Stimulated activated CD4-positive, alpha-beta T cell treated with anti-CD3 and anti-CD28 coated beads, TNF-alpha, amount 100 ng/mL, for 4 hours (primary cell): ENCODE data around the gene MMP2.

ENCODE experiments used
- DNase-seq, 3 experiments: peaks; one replicate each; pipeline ENCODE4 v3.0.0-alpha.2; 2020; ENCODE audit warnings: low read depth in 3 of 3

The MMP2 gene

DNA sequence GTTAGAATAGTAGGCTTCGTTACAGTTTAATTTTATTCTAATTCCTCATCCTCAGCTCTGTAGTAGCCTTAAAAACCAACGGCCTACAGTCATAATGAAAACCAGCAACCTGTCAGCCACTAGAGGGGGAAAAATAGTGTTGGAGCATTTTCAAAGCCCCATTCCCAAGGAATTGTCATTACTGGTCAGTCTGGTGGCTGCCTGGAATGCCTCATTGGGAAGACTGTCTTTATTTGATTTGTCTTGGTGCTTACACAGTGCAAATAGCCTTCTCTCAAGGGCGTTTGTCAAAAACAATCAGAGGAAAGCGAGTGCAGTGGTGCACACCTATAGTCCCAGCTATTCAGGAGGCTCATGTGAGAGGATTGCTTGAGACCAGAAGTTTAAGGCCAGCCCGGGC lies 34.6 kb downstream of the MMP2 start:
- DNase-seq, result no peak

GRCh38 chr16:55515111-55515510 lies 36.1 kb downstream of the MMP2 start:
- no peak for DNase-seq

- DNase-seq, result no peak
Measured at GRCh38 chr16:55521792-55522191, 42.8 kb downstream of the MMP2 start.

DNA sequence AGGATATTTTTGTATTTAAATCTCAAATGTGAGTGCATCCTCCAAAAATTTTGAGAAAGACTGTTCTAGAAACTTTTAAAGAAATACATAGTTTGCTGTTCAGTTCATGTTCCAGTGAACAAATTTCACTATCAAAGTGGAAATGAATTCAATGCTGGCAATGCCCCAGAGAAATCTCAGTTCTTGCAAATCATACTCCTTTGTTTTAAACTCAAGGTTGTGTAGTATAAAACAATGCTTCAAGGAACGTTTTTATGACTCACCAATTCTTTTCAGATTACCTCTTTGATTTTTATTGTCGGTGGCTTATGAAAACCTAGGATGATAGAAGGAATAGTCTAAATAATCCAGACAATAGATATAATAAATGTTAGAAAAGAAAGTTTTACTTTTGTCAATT lies 47.4 kb downstream of the MMP2 start:
- no peak for DNase-seq

DNA sequence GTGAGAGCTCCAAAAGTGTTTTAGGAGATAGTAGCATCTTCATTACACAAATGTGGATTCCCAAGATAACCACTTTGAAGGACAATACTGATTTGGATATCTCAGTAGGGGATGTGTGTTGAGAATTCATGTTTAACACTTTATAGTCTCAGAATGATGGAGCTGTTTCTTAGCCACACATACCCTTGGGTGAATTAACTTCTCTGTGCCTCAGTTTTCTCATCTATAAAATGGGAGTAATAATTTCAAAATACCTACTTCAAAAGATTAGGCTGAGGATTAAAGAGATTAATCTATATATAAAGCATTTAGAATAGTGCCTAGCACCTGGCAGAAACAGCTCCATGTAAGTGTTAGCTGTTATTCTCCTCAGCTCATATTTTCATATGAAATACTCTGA lies 48.9 kb downstream of the MMP2 start:
- DNase-seq, result no peak

GRCh38 chr16:55529018-55529417 lies 50.0 kb downstream of the MMP2 start:
- DNase-seq, result no peak

DNA sequence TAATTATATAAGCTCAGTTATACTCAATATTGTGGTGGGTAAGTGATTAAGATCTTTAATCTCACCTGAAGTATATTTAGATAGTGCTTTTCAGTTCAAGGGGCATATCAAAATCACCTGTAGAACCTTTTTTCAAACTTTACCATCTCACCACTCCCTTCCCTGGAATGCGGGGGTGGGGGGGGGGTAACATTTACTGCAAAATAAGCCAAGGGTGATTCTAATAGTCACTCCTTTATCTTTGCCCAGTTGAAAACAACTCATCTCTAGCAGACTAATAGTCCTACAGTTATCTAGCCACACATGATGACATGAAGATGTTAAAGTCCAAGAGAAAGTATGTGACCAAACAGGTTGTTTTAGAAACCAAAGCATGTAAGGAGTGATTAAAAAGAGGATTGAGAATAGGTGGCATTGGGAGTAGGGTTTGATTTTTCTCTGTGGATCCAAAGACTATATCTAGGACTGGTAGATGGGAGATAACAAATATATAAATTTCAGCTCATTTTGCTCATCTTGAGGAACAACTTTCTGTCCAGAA lies 51.4 kb downstream of the MMP2 start:
- no peak for DNase-seq

DNA sequence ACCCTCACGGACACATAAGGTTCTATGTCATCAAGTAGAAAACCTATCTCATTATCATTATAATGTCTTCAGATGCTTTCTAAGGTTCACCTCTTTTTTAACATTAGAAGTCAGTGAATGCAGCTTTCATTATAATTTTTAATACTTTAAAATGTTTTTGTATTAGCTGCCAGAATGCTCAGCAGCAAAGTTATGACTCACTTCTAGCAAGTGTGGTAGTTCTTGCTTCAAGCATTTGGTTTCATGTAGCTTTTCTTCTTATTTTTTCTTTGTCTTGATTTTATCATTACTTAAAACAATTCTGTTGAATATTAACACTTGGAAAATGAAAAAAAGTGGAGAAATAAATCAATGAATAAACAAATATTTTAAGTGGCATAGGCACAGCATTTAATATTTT lies 53.2 kb downstream of the MMP2 start:
- no peak for DNase-seq

GRCh38 chr16:55534756-55535155 lies 55.8 kb downstream of the MMP2 start:
- DNase-seq, result no peak

DNA sequence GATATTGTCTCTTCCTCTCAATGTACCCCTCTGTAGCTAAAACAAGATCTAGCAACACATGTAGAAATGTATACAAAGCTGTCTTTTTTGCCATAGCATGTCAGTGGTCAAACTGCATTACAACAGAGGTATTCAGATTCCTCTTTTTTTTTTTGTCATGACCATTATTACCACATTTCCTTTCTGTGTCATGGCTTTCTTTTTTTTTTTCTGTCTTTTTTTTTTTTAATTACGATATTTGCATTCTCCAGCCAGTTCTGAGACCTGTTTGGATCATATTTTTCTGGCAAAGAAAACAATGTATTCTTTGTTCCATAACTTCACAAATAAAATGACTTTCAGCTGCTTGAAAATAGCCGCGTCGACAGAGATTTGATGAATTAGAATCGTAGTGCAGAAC lies 60.1 kb downstream of the MMP2 start:
- DNase-seq, result no peak

GRCh38 chr16:55539488-55539887 lies 60.5 kb downstream of the MMP2 start:
- no peak for DNase-seq

- no peak for DNase-seq
Measured at GRCh38 chr16:55540221-55540620, 61.2 kb downstream of the MMP2 start.

- DNase-seq, result no peak
Measured at GRCh38 chr16:55542459-55543082, 63.6 kb downstream of the MMP2 start.

GRCh38 chr16:55543472-55543871 lies 64.5 kb downstream of the MMP2 start:
- DNase-seq, result no peak

GRCh38 chr16:55552621-55553020 lies 73.6 kb downstream of the MMP2 start:
- no peak for DNase-seq

DNA sequence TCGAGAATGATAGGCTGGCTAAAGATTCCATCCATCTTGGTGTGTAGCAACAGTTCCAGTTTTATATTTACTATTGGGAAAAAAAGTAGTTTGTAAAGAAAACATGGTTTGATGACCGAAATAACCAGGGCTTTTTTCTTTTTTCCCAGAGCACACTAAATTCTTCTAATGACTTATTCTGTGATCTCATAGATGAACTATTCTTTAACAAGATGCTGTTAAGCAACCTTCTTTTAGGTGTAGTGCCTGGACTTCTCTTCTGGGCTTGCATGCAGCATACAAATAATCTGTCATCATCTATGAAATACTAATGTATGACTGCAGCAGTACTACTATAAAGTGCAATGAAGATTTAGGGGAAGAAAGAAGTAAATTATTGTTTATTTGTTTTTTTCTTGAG lies 76.4 kb downstream of the MMP2 start:
- no peak for DNase-seq
